GM10847 (cell line): ENCODE results near the gene PCDHA4.
"Not testable (repeated sequence)": the region's sequence is repeated elsewhere in the genome, so short reads cannot be mapped to it uniquely, and the experiment has no call there.

Source experiments
- POLR2A ChIP-seq: IDR thresholded peaks from 2 replicates; pipeline ENCODE4 v1.6.1; 2011; ENCODE audit not compliant: insufficient read length; ENCODE audit errors: extremely low read depth

The PCDHA4 gene

DNA sequence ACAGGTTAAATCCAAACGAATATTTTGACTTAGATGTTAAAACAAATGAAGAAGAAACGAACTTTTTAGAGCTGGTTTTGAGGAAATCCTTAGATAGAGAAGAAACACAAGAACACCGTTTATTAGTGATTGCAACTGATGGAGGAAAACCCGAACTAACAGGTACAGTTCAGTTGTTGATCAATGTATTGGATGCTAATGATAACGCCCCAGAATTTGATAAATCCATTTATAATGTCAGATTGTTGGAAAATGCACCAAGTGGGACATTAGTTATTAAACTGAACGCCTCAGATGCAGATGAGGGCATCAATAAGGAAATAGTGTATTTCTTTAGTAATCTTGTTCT is 15.4 kb downstream of the PCDHA4 start:
- TF ChIP-seq POLR2A = no peak

DNA sequence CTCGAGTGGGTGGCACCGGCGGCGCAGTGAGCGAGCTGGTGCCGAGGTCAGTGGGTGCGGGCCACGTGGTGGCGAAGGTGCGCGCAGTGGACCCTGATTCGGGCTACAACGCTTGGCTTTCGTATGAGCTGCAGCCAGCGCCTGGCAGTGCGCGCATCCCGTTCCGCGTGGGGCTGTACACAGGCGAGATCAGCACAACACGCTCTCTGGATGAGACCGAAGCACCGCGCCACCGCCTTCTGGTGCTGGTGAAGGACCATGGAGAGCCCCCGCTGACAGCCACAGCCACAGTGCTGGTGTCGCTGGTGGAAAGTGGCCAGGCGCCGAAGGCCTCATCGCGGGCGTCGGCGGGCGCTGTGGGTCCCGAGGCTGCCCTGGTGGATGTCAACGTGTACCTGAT is 16.6 kb downstream of the PCDHA4 start:
- no peak for TF ChIP-seq POLR2A

DNA sequence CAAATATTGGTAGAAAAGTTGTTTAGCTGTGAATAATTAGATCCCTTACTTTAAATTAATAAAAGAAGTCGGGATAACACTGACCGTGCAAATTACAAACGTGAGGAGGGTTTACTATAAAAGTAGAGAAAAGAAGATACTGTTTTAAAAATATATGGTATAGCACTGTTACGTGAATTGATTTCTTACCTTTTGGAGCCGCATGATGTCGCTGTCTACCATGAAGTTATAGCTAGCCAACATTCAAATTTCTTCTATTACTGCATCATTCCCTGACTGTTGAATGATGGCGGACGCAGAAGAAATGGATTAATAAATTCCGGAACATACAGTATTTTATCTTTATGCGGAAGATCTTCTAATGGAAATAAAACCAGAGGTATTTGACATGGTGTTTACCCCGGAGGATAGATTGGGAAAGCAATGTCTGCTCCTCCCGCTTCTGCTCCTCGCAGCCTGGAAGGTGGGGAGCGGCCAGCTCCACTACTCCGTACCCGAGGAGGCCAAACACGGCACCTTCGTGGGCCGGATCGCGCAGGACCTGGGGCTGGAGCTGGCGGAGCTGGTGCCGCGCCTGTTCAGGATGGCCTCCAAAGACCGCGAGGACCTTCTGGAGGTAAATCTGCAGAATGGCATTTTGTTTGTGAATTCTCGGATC is 21.0 kb downstream of the PCDHA4 start, which contains the start of gene PCDHA6:
Gene PCDHA6, plus strand, starts transcription at position 257 of the 658 bp plus-strand sequence. Its CDS starts 132 bp downstream, at position 389.
- no peak for TF ChIP-seq POLR2A

DNA sequence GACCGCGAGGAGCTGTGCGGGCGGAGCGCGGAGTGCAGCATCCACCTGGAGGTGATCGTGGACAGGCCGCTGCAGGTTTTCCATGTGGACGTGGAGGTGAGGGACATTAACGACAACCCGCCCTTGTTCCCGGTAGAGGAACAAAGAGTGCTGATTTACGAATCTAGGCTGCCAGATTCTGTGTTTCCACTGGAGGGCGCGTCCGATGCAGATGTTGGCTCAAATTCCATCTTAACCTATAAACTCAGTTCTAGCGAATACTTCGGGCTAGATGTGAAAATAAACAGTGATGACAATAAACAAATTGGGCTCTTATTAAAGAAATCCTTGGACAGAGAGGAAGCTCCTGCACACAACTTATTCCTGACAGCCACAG is 21.5 kb downstream of the PCDHA4 start:
- no peak for TF ChIP-seq POLR2A

DNA sequence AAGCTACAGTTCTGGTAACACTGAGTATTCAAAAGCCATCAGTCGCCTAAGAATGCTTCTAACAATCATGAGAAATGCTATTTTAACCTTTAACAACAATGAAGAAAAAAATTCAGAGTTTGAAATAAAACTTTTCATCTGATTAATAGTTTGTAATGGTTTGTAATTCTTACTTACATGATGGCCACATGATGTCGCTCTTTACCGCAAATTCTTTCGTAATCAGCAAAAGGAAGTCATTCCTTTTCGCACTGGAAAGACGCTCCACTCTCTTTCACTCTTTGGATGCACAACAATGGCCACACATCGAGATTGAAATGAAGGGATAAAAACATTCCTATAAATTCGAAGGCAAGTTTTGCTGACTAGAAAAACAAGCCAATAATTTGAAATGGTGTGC is 27.1 kb downstream of the PCDHA4 start, which contains the start of gene PCDHA7:
Gene PCDHA7, plus strand, starts transcription at position 277 of the 400 bp plus-strand sequence. Its CDS starts 115 bp downstream, at position 392.
- no peak for TF ChIP-seq POLR2A

DNA sequence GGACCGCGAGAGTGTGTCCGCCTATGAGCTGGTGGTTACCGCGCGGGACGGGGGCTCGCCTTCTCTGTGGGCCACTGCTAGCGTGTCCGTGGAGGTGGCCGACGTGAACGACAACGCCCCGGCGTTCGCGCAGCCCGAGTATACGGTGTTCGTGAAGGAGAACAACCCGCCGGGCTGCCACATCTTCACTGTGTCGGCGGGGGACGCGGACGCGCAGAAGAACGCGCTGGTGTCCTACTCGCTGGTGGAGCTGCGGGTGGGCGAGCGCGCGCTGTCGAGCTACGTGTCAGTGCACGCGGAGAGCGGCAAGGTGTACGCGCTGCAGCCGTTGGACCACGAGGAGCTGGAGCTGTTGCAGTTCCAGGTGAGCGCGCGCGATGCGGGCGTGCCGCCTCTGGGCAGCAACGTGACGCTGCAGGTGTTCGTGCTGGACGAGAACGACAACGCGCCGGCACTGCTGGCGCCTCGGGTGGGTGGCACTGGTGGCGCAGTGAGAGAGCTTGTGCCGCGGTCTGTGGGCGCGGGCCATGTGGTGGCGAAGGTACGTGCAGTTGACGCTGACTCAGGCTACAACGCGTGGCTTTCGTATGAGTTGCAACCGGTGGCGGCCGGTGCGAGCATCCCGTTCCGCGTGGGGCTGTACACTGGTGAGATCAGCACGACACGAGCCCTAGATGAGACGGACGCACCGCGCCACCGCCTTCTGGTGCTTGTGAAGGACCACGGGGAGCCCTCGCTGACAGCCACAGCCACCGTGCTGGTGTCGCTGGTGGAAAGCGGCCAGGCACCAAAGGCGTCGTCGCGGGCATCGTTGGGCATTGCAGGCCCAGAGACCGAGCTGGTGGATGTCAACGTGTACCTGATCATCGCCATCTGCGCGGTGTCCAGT is 29.0 kb downstream of the PCDHA4 start:
- TF ChIP-seq POLR2A = no peak

DNA sequence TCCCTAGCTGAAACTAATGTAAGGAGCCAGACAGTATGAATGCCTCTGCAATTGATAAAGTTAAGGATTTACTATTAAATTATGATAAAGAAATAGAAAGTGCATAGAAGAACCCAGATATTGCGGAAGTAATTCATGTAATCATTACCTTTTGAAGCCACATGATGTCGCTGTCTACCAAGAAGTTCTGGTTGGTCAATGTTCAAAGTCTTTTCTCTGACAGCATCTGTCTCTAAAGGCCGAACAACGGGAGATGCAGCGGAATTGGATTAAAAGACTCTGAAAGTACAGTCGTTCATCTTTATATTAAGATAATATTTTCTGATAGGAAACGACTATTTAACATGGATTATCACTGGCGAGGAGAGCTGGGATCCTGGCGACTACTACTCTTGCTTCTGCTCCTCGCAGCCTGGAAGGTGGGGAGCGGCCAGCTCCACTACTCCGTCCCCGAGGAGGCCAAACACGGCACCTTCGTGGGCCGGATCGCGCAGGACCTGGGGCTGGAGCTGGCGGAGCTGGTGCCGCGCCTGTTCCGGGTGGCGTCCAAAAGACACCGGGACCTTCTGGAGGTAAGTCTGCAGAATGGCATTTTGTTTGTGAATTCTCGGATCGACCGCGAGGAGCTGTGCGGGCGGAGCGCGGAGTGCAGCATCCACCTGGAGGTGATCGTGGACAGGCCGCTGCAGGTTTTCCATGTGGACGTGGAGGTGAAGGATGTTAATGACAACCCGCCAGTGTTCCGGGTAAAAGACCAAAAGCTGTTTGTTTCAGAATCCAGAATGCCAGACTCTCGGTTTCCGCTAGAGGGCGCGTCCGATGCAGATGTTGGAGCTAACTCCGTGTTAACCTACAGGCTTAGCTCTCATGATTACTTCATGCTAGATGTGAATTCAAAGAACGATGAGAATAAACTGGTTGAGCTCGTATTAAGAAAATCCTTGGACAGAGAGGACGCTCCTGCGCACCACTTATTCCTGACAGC is 34.4 kb downstream of the PCDHA4 start, which contains the start of gene PCDHA8:
Gene PCDHA8, plus strand, starts transcription at position 210 of the 985 bp plus-strand sequence. Its CDS starts 135 bp downstream, at position 345.
- no peak for TF ChIP-seq POLR2A

DNA sequence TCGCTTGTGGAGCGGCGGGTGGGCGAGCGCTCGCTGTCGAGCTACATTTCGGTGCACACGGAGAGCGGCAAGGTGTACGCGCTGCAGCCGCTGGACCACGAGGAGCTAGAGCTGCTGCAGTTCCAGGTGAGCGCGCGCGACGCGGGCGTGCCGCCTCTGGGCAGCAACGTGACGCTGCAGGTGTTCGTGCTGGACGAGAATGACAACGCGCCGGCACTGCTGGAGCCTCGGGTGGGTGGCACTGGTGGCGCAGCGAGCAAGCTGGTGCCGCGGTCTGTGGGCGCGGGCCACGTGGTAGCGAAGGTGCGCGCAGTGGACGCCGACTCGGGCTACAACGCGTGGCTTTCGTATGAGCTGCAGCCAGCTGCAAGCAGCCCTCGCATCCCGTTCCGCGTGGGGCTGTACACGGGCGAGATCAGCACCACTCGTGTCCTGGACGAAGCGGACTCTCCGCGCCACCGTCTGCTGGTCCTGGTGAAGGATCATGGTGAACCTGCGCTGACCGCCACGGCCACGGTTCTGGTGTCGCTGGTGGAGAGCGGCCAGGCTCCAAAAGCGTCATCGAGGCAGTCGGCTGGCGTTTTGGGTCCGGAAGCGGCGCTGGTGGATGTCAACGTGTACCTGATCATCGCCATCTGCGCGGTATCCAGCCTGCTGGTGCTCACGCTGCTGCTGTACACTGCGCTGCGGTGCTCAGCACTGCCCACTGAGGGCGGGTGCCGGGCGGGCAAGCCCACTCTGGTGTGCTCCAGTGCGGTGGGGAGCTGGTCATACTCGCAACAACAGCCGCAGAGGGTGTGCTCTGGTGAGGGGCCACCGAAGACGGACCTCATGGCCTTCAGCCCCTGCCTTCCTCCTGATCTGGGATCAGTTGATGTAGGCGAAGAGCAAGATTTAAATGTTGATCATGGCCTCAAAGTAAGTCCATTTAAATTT is 36.2 kb downstream of the PCDHA4 start:
- no peak for TF ChIP-seq POLR2A

DNA sequence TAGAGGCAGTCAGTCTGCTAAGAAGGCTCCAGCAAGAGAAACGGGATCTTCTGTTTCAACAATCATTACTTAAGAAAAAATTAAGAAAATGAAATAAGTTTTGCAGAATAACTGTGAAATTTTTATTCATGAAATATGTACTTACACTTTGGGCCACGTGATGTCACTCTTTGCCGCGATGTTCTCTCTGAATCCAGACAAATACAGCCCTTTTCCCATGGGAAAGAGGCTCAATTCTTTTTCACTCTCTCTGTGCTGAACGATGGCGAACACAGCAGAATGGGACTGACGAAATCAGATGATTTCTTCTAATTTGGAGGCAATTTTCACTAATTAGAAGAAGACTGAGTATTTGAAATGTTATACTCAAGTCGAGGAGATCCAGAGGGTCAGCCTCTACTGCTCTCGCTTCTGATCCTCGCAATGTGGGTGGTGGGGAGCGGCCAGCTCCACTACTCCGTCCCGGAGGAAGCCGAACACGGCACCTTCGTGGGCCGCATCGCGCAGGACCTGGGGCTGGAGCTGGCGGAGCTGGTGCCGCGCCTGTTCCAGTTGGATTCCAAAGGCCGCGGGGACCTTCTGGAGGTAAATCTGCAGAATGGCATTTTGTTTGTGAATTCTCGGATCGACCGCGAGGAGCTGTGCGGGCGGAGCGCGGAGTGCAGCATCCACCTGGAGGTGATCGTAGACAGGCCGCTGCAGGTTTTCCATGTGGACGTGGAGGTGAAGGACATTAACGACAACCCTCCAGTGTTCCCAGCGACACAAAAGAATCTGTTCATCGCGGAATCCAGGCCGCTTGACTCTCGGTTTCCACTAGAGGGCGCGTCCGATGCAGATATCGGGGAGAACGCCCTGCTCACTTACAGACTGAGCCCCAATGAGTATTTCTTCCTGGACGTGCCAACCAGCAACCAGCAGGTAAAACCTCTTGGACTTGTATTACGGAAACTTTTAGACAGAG is 41.6 kb downstream of the PCDHA4 start, which contains the start of gene PCDHA9:
Gene PCDHA9, plus strand, starts transcription at position 244 of the 964 bp plus-strand sequence. Its CDS starts 114 bp downstream, at position 358.
- TF ChIP-seq POLR2A = not testable (repeated sequence)

DNA sequence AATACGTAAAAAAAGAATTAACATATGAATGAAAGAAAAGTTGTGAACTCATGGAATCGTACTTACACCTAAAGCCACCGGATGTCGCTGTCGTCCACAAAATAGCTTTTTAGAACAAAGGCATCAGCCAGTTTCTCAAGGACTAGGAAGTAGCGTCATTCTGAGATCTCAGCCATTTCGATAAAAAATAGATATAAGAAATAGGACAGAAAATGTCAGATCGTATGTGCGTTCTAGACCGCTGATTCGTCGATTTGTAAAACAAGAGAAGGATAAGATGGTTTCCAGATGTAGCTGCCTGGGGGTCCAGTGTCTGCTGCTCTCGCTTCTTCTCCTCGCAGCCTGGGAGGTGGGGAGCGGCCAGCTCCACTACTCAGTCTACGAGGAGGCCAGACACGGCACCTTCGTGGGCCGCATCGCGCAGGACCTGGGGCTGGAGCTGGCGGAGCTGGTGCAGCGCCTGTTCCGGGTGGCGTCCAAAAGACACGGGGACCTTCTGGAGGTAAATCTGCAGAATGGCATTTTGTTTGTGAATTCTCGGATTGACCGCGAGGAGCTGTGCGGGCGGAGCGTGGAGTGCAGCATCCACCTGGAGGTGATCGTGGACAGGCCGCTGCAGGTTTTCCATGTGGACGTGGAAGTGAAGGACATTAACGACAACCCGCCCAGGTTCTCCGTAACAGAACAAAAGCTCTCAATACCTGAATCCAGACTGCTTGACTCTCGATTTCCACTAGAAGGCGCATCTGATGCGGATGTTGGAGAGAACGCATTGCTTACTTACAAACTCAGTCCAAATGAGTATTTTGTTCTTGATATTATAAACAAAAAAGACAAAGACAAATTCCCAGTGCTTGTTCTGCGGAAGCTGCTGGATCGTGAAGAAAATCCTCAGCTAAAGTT is 49.2 kb downstream of the PCDHA4 start, which contains the start of gene PCDHA10:
Gene PCDHA10, plus strand, starts transcription at position 126 of the 903 bp plus-strand sequence. Its CDS starts 152 bp downstream, at position 278.
- TF ChIP-seq POLR2A = no peak

DNA sequence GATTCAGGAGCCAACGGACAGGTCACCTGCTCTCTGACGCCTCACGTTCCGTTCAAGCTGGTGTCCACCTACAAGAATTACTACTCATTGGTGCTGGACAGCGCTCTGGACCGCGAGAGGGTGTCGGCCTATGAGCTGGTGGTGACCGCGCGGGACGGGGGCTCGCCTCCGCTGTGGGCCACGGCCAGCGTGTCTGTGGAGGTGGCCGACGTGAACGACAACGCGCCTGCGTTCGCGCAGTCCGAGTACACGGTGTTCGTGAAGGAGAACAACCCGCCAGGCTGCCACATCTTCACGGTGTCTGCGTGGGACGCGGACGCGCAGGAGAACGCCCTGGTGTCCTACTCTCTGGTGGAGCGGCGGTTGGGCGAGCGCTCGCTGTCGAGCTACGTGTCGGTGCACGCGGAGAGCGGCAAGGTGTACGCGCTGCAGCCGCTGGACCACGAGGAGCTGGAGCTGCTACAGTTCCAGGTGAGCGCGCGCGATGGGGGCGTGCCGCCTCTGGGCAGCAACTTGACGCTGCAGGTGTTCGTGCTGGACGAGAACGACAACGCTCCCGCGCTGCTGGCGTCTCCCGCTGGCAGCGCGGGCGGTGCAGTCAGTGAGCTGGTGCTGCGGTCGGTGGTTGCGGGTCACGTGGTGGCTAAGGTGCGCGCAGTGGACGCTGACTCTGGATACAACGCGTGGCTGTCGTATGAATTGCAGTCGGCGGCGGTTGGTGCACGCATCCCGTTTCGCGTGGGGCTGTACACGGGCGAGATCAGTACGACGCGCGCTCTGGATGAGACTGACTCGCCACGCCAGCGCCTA is 50.5 kb downstream of the PCDHA4 start:
- TF ChIP-seq POLR2A = no peak
